ENCODE measurements around the gene SCYGR5.

DNA sequence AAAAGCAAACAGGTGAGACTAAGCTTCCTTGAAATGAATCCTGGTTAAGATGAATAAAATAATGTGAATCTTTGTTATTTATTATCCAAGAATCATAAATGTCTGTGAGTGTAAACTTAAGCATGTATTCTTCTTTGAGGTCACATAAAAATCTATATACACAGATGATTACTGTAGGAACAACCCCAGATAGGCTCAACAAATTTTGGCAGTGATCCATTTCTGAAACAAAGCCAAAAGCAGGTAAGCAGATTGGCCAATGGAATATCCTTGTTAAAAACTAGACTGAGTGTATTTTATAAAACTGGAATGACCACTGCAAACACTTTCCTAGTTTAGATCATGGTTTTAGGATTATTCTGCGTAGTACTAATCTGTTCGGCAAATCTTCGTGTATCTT is 11.3 kb downstream of the SCYGR5 start:
- TF ChIP-seq CTCF (IDR thresholded peaks at IDR 0.05; ENCODE audit: insufficient read depth, low read length, poor library complexity, severe bottlenecking) (no peak), EZH2phosphoT487 (conservative IDR thresholded peaks at IDR 0.05; ENCODE audit: low read length) (no peak)
